Neural cell (in vitro differentiated cells): ENCODE measurements around the gene RAD51B.

Experiments used
- MXI1 ChIP-seq: fragments of 450-650 bp; conservative IDR thresholded peaks from 2 replicates; pipeline ENCODE4 v1.6.1; 2014; ENCODE audit warnings: antibody characterized with exemption, mild to moderate bottlenecking; ENCODE audit not compliant: poor library complexity, severe bottlenecking
- RAD21 ChIP-seq: fragments of 450-650 bp; conservative IDR thresholded peaks from 2 replicates; pipeline ENCODE4 v1.6.1; 2014; ENCODE audit warnings: antibody characterized with exemption, mild to moderate bottlenecking, moderate library complexity
- REST ChIP-seq: IDR thresholded peaks from 2 replicates; pipeline ENCODE4 v1.6.1; 2012; ENCODE audit warnings: borderline replicate concordance
- TF ChIP-seq, protein P1 (sequence below): fragments of 450-650 bp; IDR thresholded peaks from 2 replicates; pipeline ENCODE4 v1.5.1; 2014; ENCODE audit warnings: antibody characterized with exemption, mild to moderate bottlenecking, moderate library complexity; ENCODE audit not compliant: poor library complexity, severe bottlenecking

GRCh38 chr14:68571928-68572525 is 752.4 kb downstream of the RAD51B start:
- TF ChIP-seq, protein P1, sequence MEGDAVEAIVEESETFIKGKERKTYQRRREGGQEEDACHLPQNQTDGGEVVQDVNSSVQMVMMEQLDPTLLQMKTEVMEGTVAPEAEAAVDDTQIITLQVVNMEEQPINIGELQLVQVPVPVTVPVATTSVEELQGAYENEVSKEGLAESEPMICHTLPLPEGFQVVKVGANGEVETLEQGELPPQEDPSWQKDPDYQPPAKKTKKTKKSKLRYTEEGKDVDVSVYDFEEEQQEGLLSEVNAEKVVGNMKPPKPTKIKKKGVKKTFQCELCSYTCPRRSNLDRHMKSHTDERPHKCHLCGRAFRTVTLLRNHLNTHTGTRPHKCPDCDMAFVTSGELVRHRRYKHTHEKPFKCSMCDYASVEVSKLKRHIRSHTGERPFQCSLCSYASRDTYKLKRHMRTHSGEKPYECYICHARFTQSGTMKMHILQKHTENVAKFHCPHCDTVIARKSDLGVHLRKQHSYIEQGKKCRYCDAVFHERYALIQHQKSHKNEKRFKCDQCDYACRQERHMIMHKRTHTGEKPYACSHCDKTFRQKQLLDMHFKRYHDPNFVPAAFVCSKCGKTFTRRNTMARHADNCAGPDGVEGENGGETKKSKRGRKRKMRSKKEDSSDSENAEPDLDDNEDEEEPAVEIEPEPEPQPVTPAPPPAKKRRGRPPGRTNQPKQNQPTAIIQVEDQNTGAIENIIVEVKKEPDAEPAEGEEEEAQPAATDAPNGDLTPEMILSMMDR = no peak
- TF ChIP-seq MXI1 (no peak), RAD21 (no peak), REST (no peak)
